Hepatocyte (in vitro differentiated cells): Measurements from ENCODE around the gene SSC5D.

Experiments
- EZH2 ChIP-seq: fragments of 200-600 bp; sonication (generic); IDR thresholded peaks from 2 replicates; pipeline ENCODE4 v1.6.1; 2016; ENCODE audit warnings: antibody characterized with exemption, mild to moderate bottlenecking, borderline replicate concordance
- EZH2phosphoT487 ChIP-seq: fragments of 200-600 bp; sonication (generic); IDR thresholded peaks from one replicate; pipeline ENCODE4 v1.6.1; 2018; ENCODE audit warnings: antibody characterized with exemption, mild to moderate bottlenecking, low read depth, moderate library complexity; ENCODE audit not compliant: unreplicated experiment, severe bottlenecking
- TF ChIP-seq, protein P1 (sequence below): fragments of 200-600 bp; sonication (generic); IDR thresholded peaks from 2 replicates; pipeline ENCODE4 v1.5.1; 2016; ENCODE audit warnings: antibody characterized with exemption, mild to moderate bottlenecking; ENCODE audit not compliant: poor library complexity

DNA sequence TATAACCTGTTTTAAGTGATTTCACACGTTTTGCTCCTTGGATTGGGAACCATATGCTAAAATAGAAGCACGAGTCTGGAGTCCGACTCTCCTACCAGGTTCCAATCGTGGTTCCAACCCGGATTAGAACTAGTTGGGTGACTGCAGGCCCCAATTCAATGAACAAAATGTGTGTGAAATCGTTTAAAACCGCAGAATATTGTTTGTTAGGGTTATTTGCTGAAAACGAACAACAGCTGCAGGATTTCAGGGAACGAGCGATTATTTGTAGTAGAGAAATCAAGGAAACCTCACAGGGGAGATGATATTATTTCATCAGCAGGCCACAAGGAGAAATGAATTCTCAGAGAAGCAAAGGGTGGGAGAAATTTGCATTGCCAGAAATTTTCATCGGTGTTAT, 16.7 kb downstream of the SSC5D start:
- TF ChIP-seq, protein P1, sequence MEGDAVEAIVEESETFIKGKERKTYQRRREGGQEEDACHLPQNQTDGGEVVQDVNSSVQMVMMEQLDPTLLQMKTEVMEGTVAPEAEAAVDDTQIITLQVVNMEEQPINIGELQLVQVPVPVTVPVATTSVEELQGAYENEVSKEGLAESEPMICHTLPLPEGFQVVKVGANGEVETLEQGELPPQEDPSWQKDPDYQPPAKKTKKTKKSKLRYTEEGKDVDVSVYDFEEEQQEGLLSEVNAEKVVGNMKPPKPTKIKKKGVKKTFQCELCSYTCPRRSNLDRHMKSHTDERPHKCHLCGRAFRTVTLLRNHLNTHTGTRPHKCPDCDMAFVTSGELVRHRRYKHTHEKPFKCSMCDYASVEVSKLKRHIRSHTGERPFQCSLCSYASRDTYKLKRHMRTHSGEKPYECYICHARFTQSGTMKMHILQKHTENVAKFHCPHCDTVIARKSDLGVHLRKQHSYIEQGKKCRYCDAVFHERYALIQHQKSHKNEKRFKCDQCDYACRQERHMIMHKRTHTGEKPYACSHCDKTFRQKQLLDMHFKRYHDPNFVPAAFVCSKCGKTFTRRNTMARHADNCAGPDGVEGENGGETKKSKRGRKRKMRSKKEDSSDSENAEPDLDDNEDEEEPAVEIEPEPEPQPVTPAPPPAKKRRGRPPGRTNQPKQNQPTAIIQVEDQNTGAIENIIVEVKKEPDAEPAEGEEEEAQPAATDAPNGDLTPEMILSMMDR = no peak
- no peak for TF ChIP-seq EZH2phosphoT487
- TF ChIP-seq EZH2 = no peak
